Ramos (cell line): ENCODE results near the gene PLEKHM2.

Source experiments
- in situ Hi-C: fragments of 300-500 bp; cut with MboI; formaldehyde crosslinking; loops from one replicate; pipeline ENCODE4 v1.14.3; 2022; ENCODE audit warnings: low sequenced_read_pairs; ENCODE audit not compliant: unreplicated experiment

The PLEKHM2 gene

GRCh38 chr1:15674386-15675159, 9.5 kb upstream of the PLEKHM2 start:
- in situ Hi-C loops, result no loop called here

GRCh38 chr1:15676010-15676409, 8.1 kb upstream of the PLEKHM2 start:
- in situ Hi-C loops, result no loop called here

- in situ Hi-C loops, result no loop called here
These were observed 7.1 kb upstream of the PLEKHM2 start for GRCh38 chr1:15676688-15677661.

- in situ Hi-C loops, result no loop called here
These were observed 5.5 kb upstream of the PLEKHM2 start for GRCh38 chr1:15678578-15678977.

- in situ Hi-C loops, result no loop called here
These were observed 4.0 kb upstream of the PLEKHM2 start for GRCh38 chr1:15680131-15680530.

GRCh38 chr1:15680561-15681348, 3.4 kb upstream of the PLEKHM2 start:
- in situ Hi-C loops, result no loop called here

GRCh38 chr1:15681349-15682292, 2.5 kb upstream of the PLEKHM2 start:
- in situ Hi-C loops, result no loop called here

- in situ Hi-C loops, result no loop called here
These were observed 1.2 kb upstream of the PLEKHM2 start for GRCh38 chr1:15682936-15683341.

GRCh38 chr1:15683345-15684039, 628 bp upstream of the PLEKHM2 start:
- in situ Hi-C loops, result no loop called here

GRCh38 chr1:15684468-15685291, 560 bp downstream of the PLEKHM2 start:
- in situ Hi-C loops, result no loop called here

GRCh38 chr1:15685820-15686219, 1.7 kb downstream of the PLEKHM2 start:
- in situ Hi-C loops, result no loop called here

GRCh38 chr1:15687446-15687845, 3.3 kb downstream of the PLEKHM2 start:
- in situ Hi-C loops, result no loop called here

GRCh38 chr1:15690317-15690716, 6.2 kb downstream of the PLEKHM2 start:
- in situ Hi-C loops, result no loop called here

GRCh38 chr1:15691434-15692032, 7.4 kb downstream of the PLEKHM2 start:
- in situ Hi-C loops, result no loop called here

- in situ Hi-C loops, result no loop called here
These were observed 8.1 kb downstream of the PLEKHM2 start for GRCh38 chr1:15692121-15692682.

- in situ Hi-C loops, result no loop called here
These were observed 9.3 kb downstream of the PLEKHM2 start for GRCh38 chr1:15693371-15693770.

GRCh38 chr1:15696956-15697521, 12.9 kb downstream of the PLEKHM2 start:
- in situ Hi-C loops, result no loop called here
